Neuronal stem cell (in vitro differentiated cells): ENCODE measurements around the gene TRIM54.
"Not testable (repeated sequence)": the region's sequence is repeated elsewhere in the genome, so short reads cannot be mapped to it uniquely, and the experiment has no call there.

ENCODE experiments used
- DNase-seq: peaks from one replicate; pipeline ENCODE4 v3.0.0-alpha.2; 2013; ENCODE audit warnings: low spot score
- H2AFZ ChIP-seq: one replicate; pipeline ENCODE4 v1.6.1; 2013; ENCODE audit warnings: mild to moderate bottlenecking, low read length, inconsistent platforms
- H2AK5ac ChIP-seq: 2 replicates; pipeline ENCODE4 v1.6.1; 2013; ENCODE audit warnings: low read depth, mild to moderate bottlenecking, inconsistent platforms, low read length, moderate library complexity, mixed read lengths
- H2BK120ac ChIP-seq: 2 replicates; pipeline ENCODE4 v1.6.1; 2013; ENCODE audit warnings: low read depth, mild to moderate bottlenecking, inconsistent platforms, low read length, moderate library complexity, mixed read lengths
- H2BK12ac ChIP-seq: one replicate; pipeline ENCODE4 v1.6.1; 2013; ENCODE audit warnings: low read length, inconsistent platforms
- H2BK15ac ChIP-seq: 2 replicates; pipeline ENCODE4 v1.6.1; 2013; ENCODE audit warnings: mild to moderate bottlenecking, low read length, inconsistent platforms, mixed read lengths
- H2BK5ac ChIP-seq: one replicate; pipeline ENCODE4 v1.6.1; 2013; ENCODE audit warnings: inconsistent platforms, mild to moderate bottlenecking, low read length, moderate library complexity
- H3K14ac ChIP-seq: one replicate; pipeline ENCODE4 v1.6.1; 2013; ENCODE audit warnings: low read length, inconsistent platforms
- H3K18ac ChIP-seq: 2 replicates; pipeline ENCODE4 v1.6.1; 2013; ENCODE audit warnings: low read length, inconsistent platforms
- H3K23ac ChIP-seq: 2 replicates; pipeline ENCODE4 v1.6.1; 2013; ENCODE audit warnings: low read depth, mild to moderate bottlenecking, mixed read lengths, low read length, inconsistent platforms; ENCODE audit not compliant: poor library complexity
- H3K27ac ChIP-seq: replicated peaks from 3 replicates; pipeline ENCODE4 v1.5.1; 2013; ENCODE audit warnings: low read length, inconsistent platforms
- H3K27me3 ChIP-seq, 3 experiments: 2 replicates each; pipeline ENCODE4 v1.6.1; 2013; ENCODE audit warnings: low read length in 3 of 3, mild to moderate bottlenecking in 2 of 3, inconsistent platforms in 1 of 3, low read depth in 1 of 3, mixed read lengths in 1 of 3, moderate library complexity in 1 of 3; ENCODE audit not compliant: control insufficient read depth in 3 of 3, insufficient read depth in 3 of 3
- H3K36me3 ChIP-seq, 2 donors: replicated peaks in 1 of 2; 2 replicates each; pipeline ENCODE4 v1.6.1; 2013; ENCODE audit warnings: low read length in 2 of 2; ENCODE audit not compliant: control insufficient read depth in 2 of 2, insufficient read depth in 2 of 2
- H3K4ac ChIP-seq: 2 replicates; pipeline ENCODE4 v1.6.1; 2013; ENCODE audit warnings: inconsistent platforms, mild to moderate bottlenecking, low read length, moderate library complexity
- H3K4me1 ChIP-seq, 2 donors: 1 replicate in 1 of 2; 2 replicates in 1 of 2; pipeline ENCODE4 v1.6.1; 2013; ENCODE audit warnings: low read length in 2 of 2, low read depth in 1 of 2; ENCODE audit not compliant: control insufficient read depth in 2 of 2, insufficient read depth in 1 of 2
- H3K4me2 ChIP-seq: one replicate; pipeline ENCODE4 v1.6.1; 2013; ENCODE audit warnings: mild to moderate bottlenecking, low read length, inconsistent platforms; ENCODE audit not compliant: insufficient read depth, poor library complexity, severe bottlenecking
- H3K4me3 ChIP-seq, 2 donors: 2 replicates each; pipeline ENCODE4 v1.5.1; 2013; ENCODE audit warnings: low read length in 2 of 2, mild to moderate bottlenecking in 2 of 2, inconsistent platforms in 1 of 2, moderate library complexity in 1 of 2
- H3K79me1 ChIP-seq: one replicate; pipeline ENCODE4 v1.6.1; 2013; ENCODE audit warnings: low read depth, mild to moderate bottlenecking, inconsistent platforms, low read length, moderate library complexity
- H3K9ac ChIP-seq: one replicate; pipeline ENCODE4 v1.6.1; 2013; ENCODE audit warnings: mild to moderate bottlenecking, low read depth, low read length, inconsistent platforms; ENCODE audit not compliant: poor library complexity
- H3K9me3 ChIP-seq, 2 donors: replicated peaks in 1 of 2; 2 replicates each; pipeline versions ENCODE3 to v1.6.1; 2013; ENCODE audit warnings: low read length in 2 of 2, mild to moderate bottlenecking in 2 of 2, inconsistent platforms in 1 of 2, low read depth in 1 of 2, mixed read lengths in 1 of 2, moderate library complexity in 1 of 2; ENCODE audit not compliant: control insufficient read depth in 2 of 2, insufficient read depth in 1 of 2
- H4K8ac ChIP-seq: one replicate; pipeline ENCODE4 v1.6.1; 2013; ENCODE audit warnings: low read depth, mild to moderate bottlenecking, inconsistent platforms, low read length, moderate library complexity
- H4K91ac ChIP-seq: one replicate; pipeline ENCODE4 v1.6.1; 2013; ENCODE audit warnings: low read length, low read depth, mild to moderate bottlenecking, inconsistent platforms; ENCODE audit not compliant: poor library complexity
- WGBS, 2 donors: extraction: QIAGEN DNeasy Blood & Tissue Kit; methylation state at CpG; one replicate each; pipeline ENCODE4 v1.1.7; 2013; ENCODE audit warnings: missing lambda C conversion rate in 2 of 2, mixed read lengths in 1 of 2; ENCODE audit not compliant: insufficient read length in 2 of 2, insufficient replicate concordance in 1 of 2; ENCODE audit errors: extremely low coverage in 2 of 2; 5-methylcytosine and 5-hydroxymethylcytosine counted together

Gene TRIM54

DNA sequence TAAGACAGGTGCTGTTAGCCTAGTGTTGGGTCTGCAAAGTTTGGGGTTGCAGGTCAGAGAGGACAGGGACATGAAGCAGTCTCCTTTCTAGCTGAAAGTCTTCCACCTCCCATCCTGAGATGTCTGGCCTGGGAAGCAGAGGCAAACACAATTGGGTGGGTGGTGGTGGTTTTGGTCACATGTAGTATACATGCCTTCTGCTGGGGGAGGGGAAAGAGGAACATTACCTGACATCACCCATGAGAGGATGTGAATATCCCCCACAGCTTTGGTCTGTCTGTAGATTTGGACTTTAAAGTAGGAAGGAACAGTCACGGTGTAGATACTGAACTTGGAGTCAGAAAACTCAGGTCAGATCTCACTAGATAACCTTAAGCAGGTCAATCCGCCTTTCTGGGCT, 11.6 kb upstream of the TRIM54 start:
- no peak overlapping the region for H3K4ac ChIP-seq
- DNase-seq, result no peak
- no peak overlapping the region for H2AK5ac ChIP-seq
- no peak overlapping the region for H2BK120ac ChIP-seq
- H3K27ac ChIP-seq, result no peak overlapping the region
- H2BK15ac ChIP-seq, result no peak overlapping the region
- H4K8ac ChIP-seq, result no peak overlapping the region
- H3K79me1 ChIP-seq, result no peaks in the 10 kb centered on the region
- H3K9ac ChIP-seq, result no peak overlapping the region
- no peak overlapping the region for H2BK5ac ChIP-seq
- H3K14ac ChIP-seq, result no peak overlapping the region
- H3K4me2 ChIP-seq, result no peak overlapping the region
- H2BK12ac ChIP-seq, result no peak overlapping the region
- H3K9me3 ChIP-seq, result no peaks in the 10 kb centered on the region
- no CpG with 5 or more reads among the region's 2 CpGs for WGBS, 2 donors
- H3K36me3 ChIP-seq, result no peaks in the 10 kb centered on the region
- no peak overlapping the region for H3K4me3 ChIP-seq
- H4K91ac ChIP-seq, result no peak overlapping the region
- H3K27me3 ChIP-seq, result peaks cover under 1 to 82% (median 2%) of the 10 kb centered on the region in 3 experiments
- no peaks in the 10 kb centered on the region for H3K4me1 ChIP-seq
- H3K18ac ChIP-seq, result no peak overlapping the region
- H3K23ac ChIP-seq, result no peak overlapping the region
- no peak overlapping the region for H2AFZ ChIP-seq

DNA sequence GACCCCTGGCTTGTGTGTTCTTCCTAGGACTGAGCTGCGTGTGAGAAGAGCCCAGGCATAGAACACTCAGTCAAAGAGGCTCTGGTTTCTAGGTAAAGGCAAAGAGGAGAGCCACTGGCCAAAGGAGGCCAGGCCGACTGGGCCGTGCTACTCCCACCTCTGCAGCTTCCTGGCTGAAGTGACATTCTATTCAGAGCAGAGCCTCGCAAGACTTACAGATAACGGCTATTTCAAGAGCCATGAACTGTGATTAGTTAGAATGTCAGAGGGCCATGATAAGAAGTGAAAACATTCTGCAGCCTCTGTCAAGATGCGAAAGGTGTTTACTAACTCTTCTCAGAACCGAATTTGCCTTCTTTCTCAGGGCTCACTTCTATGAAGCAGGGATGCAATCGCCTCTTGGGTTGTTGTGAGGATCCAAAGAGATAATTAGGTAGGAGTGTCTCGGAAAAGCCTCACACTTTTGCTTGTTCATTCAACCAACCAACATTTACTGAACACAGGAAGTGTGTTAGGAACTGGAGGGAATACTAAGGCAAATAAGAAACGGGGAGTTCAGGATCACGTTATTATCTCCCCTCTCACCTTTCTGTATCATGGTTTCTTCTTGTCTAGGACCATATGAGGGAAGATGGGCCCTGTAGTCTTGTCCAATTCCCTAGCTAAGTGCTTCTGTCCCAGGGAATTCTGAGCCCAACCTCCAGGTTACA, 10.4 kb upstream of the TRIM54 start:
- Histone ChIP-seq H3K18ac (no peak overlapping the region), H3K27ac (no peak overlapping the region), H3K4me2 (no peak overlapping the region), H4K8ac (no peak overlapping the region), H2BK5ac (no peak overlapping the region), H3K9ac (no peak overlapping the region), H4K91ac (no peak overlapping the region), H2AFZ (no peak overlapping the region), H2AK5ac (no peak overlapping the region), H3K4ac (no peak overlapping the region), H3K4me3 (no peak overlapping the region), H3K79me1 (no peaks in the 10 kb centered on the region), H3K14ac (no peak overlapping the region), H3K9me3 (no peaks in the 10 kb centered on the region), H3K27me3 (peaks cover 0 to 81% (median 0%) of the 10 kb centered on the region in 3 experiments), H3K36me3 (no peaks in the 10 kb centered on the region), H2BK15ac (no peak overlapping the region), H3K23ac (no peak overlapping the region), H2BK120ac (no peak overlapping the region), H2BK12ac (no peak overlapping the region), H3K4me1 (no peaks in the 10 kb centered on the region)
- DNase-seq, result no peak
- no CpG with 5 or more reads among the region's 11 CpGs for WGBS, 2 donors

DNA sequence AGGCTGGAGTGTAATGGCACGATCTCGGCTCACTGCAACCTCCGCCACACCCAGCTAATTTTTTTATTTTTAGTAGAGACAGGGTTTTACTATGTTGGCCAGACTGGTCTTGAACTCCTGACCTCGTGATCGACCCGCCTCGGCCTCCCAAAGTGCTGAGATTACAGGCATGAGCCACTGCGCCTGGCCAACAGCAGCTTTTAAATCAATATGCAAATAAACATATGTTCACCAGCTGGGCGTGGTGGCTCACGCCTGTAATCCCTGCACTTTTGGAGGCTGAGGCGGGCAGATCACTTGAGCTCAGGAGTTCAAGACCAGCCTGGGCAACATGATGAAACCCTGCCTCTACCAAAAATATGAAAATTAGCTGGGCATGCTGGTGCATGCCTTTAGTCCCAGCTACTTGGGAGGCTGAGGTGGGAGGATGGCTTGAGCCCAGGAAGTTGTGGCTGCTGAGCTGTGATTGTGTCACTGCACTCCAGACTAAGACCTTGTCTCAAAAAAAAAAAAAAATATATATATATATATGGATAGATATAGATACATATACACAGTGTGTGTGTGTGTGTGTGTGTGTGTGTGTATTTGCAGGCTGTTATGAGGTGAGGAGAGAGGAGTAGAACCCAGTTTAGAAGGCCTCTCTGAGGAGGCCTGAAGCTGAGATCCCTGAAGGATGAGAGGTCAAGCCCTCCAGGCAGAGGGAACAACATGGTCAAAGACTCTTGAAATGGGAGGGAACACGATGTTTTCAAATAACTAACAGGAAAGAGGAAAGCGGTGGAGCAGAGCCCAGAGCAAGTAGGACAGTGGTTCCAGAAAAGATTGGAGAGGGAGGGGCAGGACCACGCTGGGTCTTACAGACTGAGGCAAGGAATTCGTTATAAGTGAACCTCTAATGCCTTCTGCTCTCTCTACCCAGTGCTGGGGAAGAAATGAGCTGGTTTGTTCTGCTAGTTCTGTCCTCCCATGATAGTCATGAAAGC, 9.4 kb upstream of the TRIM54 start:
- not testable (repeated sequence) for H2BK12ac ChIP-seq, H3K9ac ChIP-seq, H2AFZ ChIP-seq, H3K14ac ChIP-seq, H3K4ac ChIP-seq, H2BK120ac ChIP-seq, H2AK5ac ChIP-seq, H3K36me3 ChIP-seq, H2BK5ac ChIP-seq, H3K79me1 ChIP-seq, H4K8ac ChIP-seq, H3K4me3 ChIP-seq, H2BK15ac ChIP-seq, H3K4me1 ChIP-seq, DNase-seq, H3K23ac ChIP-seq, H4K91ac ChIP-seq, H3K9me3 ChIP-seq, H3K18ac ChIP-seq, H3K27ac ChIP-seq, H3K4me2 ChIP-seq
- WGBS, 2 donors, result no CpG with 5 or more reads among the region's 15 CpGs
- peaks cover 0 to 77% (median 0%) of the 10 kb centered on the region in 3 experiments for H3K27me3 ChIP-seq
